RWPE1 (cell line): ENCODE data around the gene MEGF6.
"Not testable (repeated sequence)": the region's sequence is repeated elsewhere in the genome, so short reads cannot be mapped to it uniquely, and the experiment has no call there.

Source experiments
- CTCF ChIA-PET: fragments of 350-600 bp; sonication (Branson Sonifier 250); formaldehyde crosslinking; extraction: SDS; loops from one replicate; lab custom pipeline; 2021; lab: Yijun Ruan, JAX
- POLR2A ChIA-PET: fragments of 400-600 bp; formaldehyde crosslinking; extraction: SDS; loops from one replicate; lab custom pipeline; 2020; ENCODE audit warnings: antibody characterized with exemption; ENCODE audit not compliant: low non-redundant PET; lab: Yijun Ruan, JAX
- DNase-seq: peaks from one replicate; pipeline ENCODE4 v3.0.0; 2012; ENCODE audit warnings: low spot score
- H3K27ac ChIP-seq: fragments of 450-650 bp; 2 replicates; pipeline ENCODE4 v1.5.1; 2017
- TF ChIP-seq, protein P1 (sequence below): fragments of 450-650 bp; conservative IDR thresholded peaks from 2 replicates; pipeline ENCODE4 v1.5.1; 2017; ENCODE audit warnings: low read depth, mild to moderate bottlenecking

The MEGF6 gene

DNA sequence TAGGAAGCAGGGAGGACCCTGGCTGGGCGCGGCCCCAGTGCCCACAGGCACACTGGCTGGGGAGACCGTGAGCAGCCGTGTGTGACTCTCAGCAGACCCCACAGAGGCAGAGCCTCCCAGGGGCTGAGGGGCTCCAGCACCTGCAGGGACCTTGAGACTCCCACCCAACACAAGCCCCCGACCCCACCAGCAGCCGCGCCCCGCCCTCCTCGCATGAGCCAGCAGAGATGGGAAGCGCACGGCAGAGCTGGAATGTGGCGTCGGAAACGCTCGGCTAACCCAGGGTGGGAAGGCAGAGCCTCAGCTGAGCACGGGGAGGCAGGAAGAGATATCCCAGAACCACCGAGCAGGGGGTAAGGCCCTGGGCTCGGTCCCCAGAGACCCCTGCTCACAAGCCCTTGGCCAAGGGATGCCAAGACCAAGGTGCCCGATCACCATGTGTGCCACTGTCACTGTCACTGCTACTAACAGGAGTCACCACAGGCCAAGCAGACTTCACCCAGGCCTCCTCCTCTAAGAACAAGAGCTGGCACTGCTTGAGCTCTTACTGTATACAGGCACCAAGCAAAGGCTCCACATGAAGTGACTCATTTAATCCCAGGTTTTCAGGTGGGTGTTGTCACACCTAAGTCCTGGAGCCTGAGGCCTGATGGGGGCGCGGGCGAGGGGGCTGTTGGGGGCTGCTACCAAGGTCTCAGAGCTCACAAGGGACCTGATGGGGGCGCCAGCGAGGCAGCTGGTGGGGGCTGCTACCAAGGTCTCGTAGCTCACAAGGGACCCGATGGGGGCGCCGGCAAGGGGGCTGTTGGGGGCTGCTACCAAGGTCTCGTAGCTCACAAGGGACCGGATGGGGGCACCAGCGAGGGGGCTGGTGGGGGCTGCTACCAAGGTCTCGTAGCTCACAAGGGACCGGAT is 20.1 kb downstream of the MEGF6 start:
- no peak overlapping the region for H3K27ac ChIP-seq
- ChIA-PET POLR2A (no interaction called here), CTCF (interaction anchor here (1.3 to 1.5 kb wide), 2 partner anchors 28 to 138 kb away, joined by 4 to 6 read pairs; no protein-coding TSS in a partner anchor)
- TF ChIP-seq, protein P1, sequence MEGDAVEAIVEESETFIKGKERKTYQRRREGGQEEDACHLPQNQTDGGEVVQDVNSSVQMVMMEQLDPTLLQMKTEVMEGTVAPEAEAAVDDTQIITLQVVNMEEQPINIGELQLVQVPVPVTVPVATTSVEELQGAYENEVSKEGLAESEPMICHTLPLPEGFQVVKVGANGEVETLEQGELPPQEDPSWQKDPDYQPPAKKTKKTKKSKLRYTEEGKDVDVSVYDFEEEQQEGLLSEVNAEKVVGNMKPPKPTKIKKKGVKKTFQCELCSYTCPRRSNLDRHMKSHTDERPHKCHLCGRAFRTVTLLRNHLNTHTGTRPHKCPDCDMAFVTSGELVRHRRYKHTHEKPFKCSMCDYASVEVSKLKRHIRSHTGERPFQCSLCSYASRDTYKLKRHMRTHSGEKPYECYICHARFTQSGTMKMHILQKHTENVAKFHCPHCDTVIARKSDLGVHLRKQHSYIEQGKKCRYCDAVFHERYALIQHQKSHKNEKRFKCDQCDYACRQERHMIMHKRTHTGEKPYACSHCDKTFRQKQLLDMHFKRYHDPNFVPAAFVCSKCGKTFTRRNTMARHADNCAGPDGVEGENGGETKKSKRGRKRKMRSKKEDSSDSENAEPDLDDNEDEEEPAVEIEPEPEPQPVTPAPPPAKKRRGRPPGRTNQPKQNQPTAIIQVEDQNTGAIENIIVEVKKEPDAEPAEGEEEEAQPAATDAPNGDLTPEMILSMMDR: no peak
- DNase-seq: no peak

DNA sequence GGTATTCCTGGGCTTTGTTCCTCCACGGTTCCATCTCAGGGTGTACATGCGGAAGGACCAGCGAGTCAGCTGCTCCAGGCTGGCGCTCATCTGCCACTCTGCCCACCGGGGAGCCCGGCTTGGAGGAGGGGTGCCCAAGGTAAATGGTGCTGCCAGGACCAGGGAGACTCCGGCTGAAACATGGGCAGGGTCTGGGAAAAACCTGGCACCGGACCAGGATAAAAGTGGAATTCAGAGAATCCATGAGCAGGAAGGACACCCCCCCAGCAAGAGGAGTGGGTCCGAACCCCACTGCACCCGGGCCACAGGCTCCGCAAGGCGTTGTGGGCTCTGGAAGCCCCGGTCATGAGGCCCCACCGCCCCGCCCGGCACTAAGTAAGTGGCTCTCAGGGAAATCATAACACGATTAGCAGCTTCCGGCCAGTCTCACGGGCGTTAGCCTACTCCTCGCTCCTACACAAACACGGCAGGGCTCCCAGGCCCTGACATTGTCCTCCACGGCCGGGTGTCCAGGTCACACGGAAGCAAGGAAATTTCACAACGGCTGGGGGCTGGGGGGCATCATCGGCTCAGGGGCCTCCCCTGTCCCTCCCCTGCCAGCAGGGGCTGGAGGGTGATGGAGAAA is 21.1 kb downstream of the MEGF6 start:
- POLR2A ChIA-PET: no interaction called here
- CTCF ChIA-PET: interaction anchor here (1.5 kb wide), 1 partner anchor 137 kb away, joined by 4 read pairs; no protein-coding TSS in a partner anchor
- TF ChIP-seq, protein P1: no peak
- DNase-seq: no peak
- H3K27ac ChIP-seq: no peak overlapping the region

DNA sequence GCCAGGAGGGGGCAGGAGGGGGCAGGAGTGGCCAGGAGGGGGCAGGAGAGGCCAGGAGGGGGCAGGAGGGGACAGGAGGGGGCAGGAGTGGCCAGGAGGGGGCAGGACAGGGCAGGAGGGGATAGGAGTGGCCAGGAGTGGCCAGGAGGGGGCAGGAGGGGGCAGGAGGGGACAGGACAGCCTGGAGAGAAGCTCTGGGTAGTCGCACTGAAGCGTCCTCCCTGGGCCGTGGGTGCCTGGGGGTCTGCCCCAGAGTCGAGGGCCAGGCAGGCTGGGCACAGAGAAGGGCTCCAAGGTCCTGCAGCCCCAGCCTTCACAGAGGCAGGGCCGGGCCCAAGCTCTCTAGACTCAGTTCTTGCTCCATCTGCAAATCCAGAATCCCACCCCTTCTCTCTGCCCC is 22.9 kb downstream of the MEGF6 start:
- POLR2A ChIA-PET: no interaction called here
- CTCF ChIA-PET: interaction anchor here (0.6 to 1.0 kb wide), 3 partner anchors 10 to 59 kb away, joined by 3 to 4 read pairs (median 4); no protein-coding TSS in a partner anchor
- DNase-seq: no peak
- no peak overlapping the region for H3K27ac ChIP-seq
- TF ChIP-seq, protein P1: no peak

DNA sequence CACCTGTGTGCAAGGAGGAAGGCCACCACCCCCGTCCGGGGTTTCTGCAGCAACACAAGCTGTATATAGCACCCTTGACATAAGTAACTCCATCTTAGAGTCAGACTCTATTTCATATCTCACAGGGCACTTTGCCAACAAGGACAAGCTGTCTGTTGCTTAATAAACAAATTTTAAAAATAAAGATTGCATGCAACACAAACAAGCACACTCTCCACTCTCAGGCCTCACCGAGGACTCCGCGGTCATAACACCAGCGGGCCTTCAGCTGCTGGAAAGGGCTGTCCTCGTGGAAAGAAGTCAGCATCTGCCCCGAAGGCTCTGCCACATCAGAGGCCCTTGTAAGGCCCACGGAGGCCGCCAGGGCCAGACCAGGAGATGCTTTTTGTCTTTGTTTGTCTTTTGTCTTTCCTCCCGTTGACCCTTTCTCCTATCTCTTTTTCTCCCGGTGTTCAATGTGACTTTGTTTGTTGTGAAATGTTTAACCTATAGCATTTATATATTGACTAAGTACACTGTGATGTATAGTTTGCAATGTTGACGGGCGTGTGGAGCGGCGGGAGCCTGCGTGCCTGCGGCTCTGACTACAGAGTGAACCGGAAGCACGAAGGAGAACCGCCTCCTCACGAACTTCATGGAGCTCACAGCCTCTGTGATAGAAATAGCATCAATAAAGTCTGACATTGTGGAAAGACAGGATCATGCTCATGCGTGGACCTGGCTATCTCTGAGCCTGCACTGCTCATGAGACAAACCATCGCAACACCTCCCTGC is 24.1 kb downstream of the MEGF6 start:
- peak overlapping the region; percentile 36 for H3K27ac ChIP-seq
- TF ChIP-seq, protein P1: no peak
- no peak for DNase-seq
- POLR2A ChIA-PET: no interaction called here
- CTCF ChIA-PET: interaction anchor here (0.6 kb wide), 1 partner anchor 94 kb away, joined by 4 read pairs; no protein-coding TSS in a partner anchor

DNA sequence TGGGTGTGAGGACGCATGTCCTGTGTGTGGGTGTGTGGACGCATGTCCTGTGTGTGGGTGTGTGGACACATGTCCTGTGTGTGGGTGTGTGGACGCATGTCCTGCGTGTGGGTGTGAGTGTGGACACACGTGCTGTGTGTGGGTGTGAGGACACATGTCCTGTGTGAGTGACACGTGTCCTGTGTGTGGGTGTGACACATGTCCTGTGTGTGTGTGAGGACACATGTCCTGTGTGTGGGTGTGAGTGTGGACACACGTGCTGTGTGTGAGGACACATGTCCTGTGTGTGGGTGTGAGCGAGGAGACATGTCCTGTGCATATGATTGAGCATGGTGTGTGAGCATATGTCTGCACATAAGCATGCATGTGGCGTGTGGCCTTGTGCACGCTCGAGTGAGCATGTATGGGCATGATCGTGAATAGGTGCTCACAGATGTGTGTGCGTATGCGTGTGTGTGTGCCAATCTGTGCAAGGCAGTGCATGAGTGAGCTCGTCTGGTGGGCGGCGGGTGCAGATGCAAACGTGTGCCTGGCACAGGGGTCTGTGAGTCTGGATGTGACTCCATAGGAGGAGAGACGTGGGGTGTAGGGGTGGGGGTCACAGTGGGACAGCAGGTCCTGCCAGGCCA is 25.3 kb downstream of the MEGF6 start:
- TF ChIP-seq, protein P1: no peak
- ChIA-PET CTCF (no interaction called here), POLR2A (no interaction called here)
- no peak overlapping the region for H3K27ac ChIP-seq
- no peak for DNase-seq

DNA sequence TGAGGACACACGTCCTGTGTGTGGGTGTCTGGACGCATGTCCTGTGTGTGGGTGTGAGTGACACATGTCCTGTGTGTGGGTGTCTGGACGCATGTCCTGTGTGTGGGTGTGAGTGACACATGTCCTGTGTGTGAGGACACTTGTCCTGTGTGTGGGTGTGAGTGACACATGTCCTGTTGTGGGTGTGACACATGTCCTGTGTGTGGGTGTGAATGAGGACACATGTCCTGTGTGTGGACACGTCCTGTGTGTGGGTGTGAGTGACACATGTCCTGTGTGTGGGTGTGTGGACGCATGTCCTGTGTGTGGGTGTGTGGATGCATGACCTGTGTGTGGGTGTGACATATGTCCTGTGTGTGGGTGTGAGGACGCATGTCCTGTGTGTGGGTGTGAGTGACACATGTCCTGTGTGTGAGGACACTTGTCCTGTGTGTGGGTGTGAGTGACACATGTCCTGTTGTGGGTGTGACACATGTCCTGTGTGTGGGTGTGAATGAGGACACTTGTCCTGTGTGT is 25.9 kb downstream of the MEGF6 start:
- DNase-seq, CTCF ChIA-PET, H3K27ac ChIP-seq, POLR2A ChIA-PET: not testable (repeated sequence)
